Measurements from ENCODE around the gene SGK1. TPM values are rescaled to one million over a fixed set of nuclear protein-coding genes. Genes with fewer than 3 reads are reported as not detected.
A peak's percentile ranks its signal among the peaks of the same experiment; 100 is the strongest.
"Not testable (repeated sequence)": the region's sequence is repeated elsewhere in the genome, so short reads cannot be mapped to it uniquely, and the experiment has no call there.

Gene SGK1
- total and polyA plus RNA-seq, 10 of the 15 experiments (the other 5 are each of a cell fraction or from before 2014, with no cell fraction given) = 0.62 to 5.1 (median 2.9) TPM

GRCh38 chr6:134235937-134236751, 81.8 kb downstream of the SGK1 start (continued):
- TF ChIP-seq BCLAF1 (IDR thresholded peaks at IDR 0.05) = no peak

GRCh38 chr6:134235334-134235733, 82.6 kb downstream of the SGK1 start:
- H2AFZ ChIP-seq (ENCODE audit: control insufficient read depth, low read depth, low read length); H3K4me2 ChIP-seq (ENCODE audit: control insufficient read depth, insufficient read depth); H3K4me3 ChIP-seq; in situ Hi-C loops (cut with MboI); FAIRE-seq; H3K36me3 ChIP-seq (ENCODE audit: control insufficient read depth in 2 of 2, insufficient read depth in 2 of 2, low read length in 1 of 2); H3K9ac ChIP-seq (ENCODE audit: control insufficient read depth, insufficient read depth, low read length); H3K79me2 ChIP-seq (ENCODE audit: control insufficient read depth, insufficient read depth, low read length); DNase-seq (ENCODE audit: low read depth, low spot score); intact Hi-C loops (cut with micrococcal nuclease; ENCODE audit: unreplicated experiment); H3K27me3 ChIP-seq (replicated peaks in 1 of 2; ENCODE audit: control insufficient read depth in 2 of 2, insufficient read depth in 2 of 2, low read length in 1 of 2); H4K20me1 ChIP-seq (ENCODE audit: control insufficient read depth, insufficient read depth); BruUV-seq (replicated peaks); H3K9me3 ChIP-seq (replicated peaks; ENCODE audit: control insufficient read depth, insufficient read depth, low read length): not testable (repeated sequence)
- CTCF ChIA-PET = interaction anchor here (1.0 kb wide), 1 partner anchor 17 kb away, joined by 4 read pairs; no protein-coding TSS in a partner anchor
- SMC1A ChIA-PET (ENCODE audit: uncharacterized antibody, unreplicated experiment) = interaction anchor here (0.7 to 4.3 kb wide), 3 partner anchors 10 to 27 kb away, joined by 3 to 32 read pairs (median 4); no protein-coding TSS in a partner anchor
- ATAC-seq = peak; percentile 34; the same call in 2 of the 3 replicates
- WGBS (ENCODE audit: insufficient coverage, insufficient replicate concordance, low lambda C conversion rate, missing lambda C conversion rate) = 71% methylated on average over 4 of the region's 4 CpGs
- RAD21 ChIA-PET (ENCODE audit: unreplicated experiment) = interaction anchor here (1.0 to 1.2 kb wide), 2 partner anchors 12 to 56 kb away, joined by 4 read pairs; no protein-coding TSS in a partner anchor
- peak overlapping the region; percentile 47; the same call in 1 of the 2 replicates for H3K27ac ChIP-seq (ENCODE audit: control insufficient read depth, insufficient read depth)
- POLR2A ChIA-PET = interaction anchor here (1.4 kb wide), 2 partner anchors 10 to 12 kb away, joined by 3 to 4 read pairs; no protein-coding TSS in a partner anchor
- peaks cover 17% of the 10 kb centered on the region for H3K4me1 ChIP-seq (ENCODE audit: control insufficient read depth, insufficient read depth, low read length)
